ENCODE data around the gene SHISA4.
"Not testable (repeated sequence)": the region's sequence is repeated elsewhere in the genome, so short reads cannot be mapped to it uniquely, and the experiment has no call there.

The SHISA4 gene, protein sequence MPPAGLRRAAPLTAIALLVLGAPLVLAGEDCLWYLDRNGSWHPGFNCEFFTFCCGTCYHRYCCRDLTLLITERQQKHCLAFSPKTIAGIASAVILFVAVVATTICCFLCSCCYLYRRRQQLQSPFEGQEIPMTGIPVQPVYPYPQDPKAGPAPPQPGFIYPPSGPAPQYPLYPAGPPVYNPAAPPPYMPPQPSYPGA

DNA sequence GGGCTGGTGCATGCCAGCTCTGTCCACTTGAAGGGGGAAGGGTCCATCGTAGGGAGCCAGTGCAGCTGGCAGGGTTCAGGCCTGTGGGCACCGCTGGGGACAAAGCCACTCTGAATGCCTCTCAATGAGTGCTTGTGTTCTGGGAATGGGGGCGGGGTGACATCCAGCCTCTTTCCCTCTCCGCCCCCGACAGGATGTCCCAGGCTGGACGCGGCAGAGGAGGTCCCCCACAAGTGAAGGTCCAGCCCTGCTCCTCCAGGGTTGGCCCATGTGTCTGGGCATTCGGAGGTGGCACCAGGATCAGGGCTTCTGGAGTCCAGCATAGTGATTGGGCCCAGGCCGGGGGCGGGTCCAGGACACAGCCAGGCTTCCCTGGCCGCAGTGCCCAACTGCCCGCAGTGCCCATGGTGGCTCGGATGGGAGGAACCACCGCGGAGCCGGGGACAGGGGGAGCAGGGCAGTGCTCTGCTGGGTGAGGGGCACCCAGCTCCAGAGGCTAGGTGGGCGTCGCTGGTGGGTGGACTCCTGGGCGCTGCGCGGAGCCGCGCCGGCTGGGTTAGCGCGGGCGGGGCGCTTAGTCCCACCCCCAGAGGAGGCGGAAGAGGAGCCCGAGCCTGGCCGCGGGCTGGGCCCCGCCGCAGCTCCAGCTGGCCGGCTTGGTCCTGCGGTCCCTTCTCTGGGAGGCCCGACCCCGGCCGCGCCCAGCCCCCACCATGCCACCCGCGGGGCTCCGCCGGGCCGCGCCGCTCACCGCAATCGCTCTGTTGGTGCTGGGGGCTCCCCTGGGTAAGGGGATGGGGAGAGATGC, at the start of gene SHISA4:
Gene SHISA4, plus strand, starts transcription at position 617 of the 808 bp plus-strand sequence. Its CDS starts 97 bp downstream, at position 714.
- DNase-seq (ENCODE audit: low spot score): no peak

DNA sequence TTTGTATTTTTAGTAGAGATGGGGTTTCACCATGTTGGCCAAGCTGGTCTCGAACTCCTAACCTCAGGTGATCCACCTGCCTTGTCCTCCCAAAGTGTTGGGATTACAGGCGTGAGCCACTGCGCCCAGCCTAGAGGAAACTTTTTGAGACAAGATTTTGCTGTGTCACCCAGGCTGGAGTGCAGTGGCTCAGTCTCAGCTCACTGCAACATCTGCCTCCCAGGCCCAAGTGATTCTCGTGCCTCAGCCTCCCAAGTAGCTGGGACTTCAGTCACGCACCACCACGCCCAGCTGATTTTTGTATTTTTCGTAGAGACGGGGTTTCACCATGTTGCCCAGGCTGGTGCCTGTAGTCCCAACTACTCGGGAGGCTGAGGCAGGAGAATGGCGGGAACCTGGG, 49.6 kb upstream of the SHISA4 start:
- not testable (repeated sequence) for DNase-seq (ENCODE audit: low spot score)

DNA sequence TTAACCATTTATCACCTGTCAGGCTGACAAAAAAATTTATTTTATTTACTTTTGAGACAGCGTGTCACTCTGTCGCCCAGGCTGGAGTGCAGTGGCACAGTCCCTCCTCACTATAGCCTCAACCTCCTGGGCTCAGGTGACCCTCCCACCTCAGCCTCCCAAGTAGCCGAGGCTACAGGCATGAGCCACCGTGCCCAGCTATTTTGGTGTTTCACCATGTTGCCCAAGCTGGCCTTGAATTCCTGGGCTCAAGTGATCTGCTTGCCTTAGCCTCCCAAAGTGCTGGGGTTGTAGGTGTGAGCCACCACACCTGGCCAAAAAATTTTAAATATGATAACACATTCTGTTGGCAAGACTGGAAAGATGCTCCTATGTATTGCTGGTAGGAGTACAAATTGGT, 48.6 kb upstream of the SHISA4 start:
- DNase-seq (ENCODE audit: low spot score): no peak

DNA sequence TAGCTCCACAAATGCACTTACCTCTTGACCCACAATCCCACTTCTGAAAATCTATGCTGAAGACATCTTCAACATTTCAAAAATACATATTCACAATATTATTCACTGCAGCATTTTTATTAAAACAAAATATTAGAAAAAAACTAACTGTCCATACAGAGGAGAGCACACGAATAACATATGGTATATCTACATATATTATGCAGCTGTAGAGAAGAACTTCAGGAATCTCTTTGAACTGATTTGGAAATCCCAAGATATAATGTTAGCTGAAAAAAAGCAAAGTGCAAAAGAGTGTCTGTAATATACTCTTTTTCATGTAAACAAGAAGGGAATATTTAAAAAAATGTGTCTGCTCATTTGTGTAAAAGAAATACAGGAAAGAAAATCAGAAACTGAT, 48.2 kb upstream of the SHISA4 start:
- DNase-seq (ENCODE audit: low spot score): no peak

DNA sequence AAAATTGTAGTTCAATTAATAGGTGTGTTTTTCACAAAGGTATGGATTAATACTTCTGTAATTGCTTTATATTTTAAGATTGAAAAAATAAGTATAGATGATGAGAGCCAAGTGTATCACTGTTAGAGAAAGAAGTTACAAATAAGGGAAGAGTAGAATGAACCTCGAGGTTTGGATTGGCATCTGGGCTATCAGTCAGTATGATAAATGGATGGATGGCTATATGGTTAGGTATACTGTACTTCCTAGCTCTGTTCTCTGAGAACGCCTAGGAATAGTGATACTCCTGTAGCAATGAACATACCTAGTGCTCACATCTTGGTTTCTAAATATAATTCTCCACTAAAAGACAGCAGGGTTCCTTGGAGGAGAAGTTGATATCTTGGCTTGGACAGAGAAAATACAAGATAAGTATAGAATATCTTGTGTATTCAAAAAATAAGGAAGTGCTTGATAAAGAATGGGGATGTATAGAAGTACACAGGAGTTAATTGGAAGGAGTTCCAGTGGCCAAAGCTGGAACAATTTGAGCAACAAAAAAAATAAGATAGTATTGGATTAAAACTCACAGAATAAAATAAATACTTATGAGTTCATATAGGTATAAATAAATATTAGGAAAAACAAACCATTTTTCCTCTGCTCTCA, 47.3 kb upstream of the SHISA4 start:
- no peak for DNase-seq (ENCODE audit: low spot score)

DNA sequence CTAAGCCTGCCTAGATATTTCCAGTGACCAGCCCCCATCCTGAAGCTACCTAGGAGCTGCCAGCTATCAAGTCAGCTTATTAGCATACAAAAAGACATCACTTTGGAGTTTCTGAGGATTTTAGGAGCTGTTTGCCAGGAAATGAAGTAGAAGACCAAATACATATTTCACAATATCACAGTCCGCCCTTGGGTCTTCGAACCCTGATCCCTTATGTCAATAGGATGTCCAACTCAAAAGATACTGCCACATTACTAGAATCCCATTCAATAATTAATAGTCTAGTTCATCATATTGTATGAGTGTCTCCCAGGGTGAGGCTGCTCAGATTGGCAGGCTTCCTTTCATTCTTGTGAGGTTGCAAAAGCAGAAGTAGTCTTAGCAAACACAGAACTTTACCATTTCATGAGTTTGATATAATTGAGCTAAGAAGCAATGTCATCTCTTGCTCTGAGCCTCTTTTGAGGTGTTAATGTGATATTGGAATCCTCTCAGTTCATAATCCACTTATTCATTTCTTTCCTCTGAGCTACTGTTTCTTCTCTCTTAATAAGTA, 46.1 kb upstream of the SHISA4 start:
- DNase-seq (ENCODE audit: low spot score): no peak

DNA sequence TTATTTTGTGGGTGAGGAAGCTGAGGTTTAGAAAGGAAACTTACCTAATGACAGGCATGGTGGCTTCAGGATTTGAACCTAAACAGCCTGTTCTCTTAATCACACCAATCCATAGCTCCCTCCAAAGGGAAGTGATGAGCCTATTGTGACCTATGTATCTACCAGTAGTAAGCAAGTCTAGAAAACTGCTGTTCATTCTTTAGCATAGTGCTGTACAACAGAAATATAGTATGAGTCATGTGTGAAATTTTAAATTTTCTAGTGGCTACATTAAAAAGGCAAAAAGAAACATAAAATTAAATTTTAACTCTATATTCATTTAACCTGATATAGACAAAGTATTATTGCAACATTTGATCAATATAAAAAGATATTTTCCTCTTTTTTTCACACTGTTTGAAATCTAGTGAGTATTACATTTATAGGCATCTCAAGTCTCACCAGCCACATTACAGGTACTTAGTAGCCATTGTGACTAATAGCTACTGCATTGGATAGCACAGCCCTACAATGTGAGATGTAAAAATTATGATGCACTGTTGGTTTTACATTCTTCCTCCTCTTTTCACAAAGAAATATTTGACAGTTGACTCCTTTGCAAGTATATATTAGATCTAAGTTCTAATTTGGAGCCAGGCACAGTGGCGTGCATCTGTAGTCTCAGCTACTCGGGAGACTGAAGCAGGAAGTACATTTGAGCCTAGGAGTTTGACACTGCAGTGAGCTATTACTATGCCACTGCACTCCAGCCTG, 43.2 kb upstream of the SHISA4 start:
- no peak for DNase-seq (ENCODE audit: low spot score)

DNA sequence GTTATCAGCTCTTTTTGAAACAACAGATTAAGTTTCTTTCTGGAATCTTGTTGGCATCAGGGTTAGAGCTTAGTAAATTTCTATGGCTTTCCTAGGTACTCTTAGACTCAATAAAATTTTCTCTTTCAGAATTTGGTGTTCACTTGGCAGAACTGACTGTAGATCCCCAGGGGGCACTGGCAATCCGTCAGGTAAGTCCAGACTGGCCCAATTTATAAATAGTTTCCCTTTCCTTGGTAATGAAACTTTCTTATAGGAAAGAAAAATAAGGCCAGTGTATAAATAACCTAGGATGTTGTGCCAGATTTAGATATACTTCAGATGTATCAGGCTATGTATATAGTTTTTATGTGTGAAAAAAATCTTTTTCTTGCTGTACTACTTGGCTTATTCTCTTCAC, 41.5 kb upstream of the SHISA4 start:
- DNase-seq (ENCODE audit: low spot score): no peak

DNA sequence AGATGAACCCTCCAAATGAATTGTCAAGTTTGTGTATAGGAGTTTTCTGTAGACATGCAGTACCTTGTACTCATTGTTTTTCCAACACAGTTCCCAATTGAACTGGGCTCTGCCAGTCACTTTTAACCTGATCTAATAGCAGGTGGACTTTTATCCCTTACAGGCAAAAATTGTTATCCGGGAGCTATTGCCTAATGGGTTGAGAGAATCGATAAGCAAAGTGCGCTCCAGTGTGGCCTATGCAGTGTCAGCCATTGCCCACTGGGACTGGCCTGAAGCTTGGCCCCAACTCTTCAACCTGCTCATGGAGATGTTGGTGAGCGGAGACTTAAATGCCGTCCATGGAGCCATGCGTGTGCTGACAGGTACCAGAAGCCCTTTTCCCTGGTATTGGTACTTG, 40.5 kb upstream of the SHISA4 start:
- no peak for DNase-seq (ENCODE audit: low spot score)

DNA sequence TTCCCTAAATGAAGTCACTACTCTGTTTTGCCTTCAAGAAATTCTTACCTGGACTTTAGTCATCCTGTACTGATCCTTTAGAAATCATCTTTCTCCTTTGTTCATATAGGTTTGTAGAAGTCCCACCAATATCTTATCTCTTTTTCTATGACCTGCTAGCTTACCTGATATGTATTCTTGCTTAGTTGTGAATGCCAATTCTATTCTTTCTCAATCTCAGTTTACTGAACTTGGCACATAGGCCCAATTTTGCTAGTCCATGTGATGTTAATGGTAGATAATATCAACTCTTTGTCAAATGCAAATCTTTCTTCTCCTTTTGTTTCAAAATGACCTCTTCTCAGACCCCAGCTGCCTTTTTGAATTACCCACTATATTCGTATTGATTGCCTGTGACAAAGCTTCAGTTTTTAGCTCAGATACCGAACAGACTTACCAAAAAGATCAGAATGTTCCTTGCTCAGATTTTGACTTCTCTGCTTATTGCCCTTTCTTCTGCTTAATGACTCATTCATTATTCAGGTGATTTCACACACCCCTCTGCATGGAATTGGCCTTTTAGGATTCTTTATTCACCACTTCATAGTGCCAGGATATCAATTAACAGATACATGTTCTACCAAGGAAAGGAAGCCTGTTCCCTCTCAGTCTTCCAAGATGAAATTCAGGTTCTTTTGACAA, 39.2 kb upstream of the SHISA4 start:
- no peak for DNase-seq (ENCODE audit: low spot score)

DNA sequence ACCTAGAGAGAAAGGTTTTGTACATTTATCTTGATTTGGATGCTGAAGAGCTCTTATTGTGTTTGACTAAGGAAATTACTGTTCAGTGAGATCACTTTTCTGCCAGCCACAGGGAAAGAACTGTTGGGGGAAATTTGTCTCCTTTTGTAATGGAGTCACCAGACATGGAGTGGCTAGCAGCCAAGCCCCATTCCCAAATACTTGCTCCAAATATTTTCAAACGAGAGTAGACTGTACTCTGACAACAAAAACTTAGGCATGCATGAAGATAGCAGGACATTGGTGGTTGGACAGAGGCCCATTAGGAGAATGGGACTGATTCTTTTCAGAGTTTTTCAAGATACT, 38.7 kb upstream of the SHISA4 start:
- DNase-seq (ENCODE audit: low spot score): no peak

DNA sequence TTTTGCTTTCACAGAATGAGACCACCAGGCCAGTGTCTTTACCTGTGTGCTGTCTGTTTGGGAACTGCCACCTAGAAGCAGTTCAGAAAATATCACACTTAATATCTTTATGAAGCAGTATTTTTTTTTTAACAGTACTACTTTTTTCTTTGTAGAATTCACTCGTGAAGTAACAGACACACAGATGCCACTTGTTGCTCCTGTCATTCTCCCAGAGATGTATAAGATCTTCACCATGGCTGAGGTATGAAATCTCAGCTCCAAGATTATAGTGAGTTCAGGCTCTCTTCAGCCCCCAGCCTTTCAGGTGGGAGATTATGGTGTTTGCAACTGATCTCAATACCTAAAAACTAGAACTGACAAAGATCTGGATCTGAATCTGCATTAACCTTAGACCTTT, 36.7 kb upstream of the SHISA4 start:
- DNase-seq (ENCODE audit: low spot score): no peak

DNA sequence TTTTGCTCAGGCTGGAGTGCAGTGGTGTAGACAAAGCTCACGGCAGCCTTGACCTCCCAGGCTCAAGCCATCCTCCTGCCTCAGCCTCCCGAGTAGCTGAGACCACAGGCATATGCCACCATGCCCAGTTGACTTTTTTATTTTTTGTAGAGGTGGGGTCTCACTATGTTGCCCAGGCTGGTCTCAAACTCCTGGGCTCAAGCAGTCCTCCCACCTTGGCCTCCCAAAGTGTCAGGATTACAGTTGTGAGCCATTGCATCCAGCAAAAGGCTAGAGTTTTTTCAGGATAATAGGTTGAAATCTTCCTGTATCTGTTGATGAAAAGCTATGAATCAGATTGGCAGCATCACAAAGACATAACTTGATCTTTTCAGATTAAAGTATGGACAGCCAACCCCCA, 32.0 kb upstream of the SHISA4 start:
- not testable (repeated sequence) for DNase-seq (ENCODE audit: low spot score)

DNA sequence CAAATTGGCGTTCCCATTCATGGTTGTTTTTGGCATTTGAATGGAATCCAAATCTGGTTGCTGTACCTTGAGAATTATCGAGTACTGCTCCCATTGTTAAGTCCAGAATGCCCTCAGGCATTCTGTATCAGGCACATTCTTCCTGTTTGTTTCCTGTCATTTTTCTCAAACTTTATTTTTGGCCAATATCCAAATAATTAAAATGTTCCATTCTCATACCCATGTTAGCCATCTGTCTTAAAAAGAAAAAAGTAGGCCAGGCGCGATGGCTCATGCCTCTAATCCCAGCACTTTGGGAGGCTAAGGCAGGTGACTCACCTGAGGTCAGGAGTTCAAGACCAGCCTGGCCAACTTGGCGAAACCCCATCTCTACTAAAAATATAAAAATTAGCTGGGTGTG, 29.3 kb upstream of the SHISA4 start:
- DNase-seq (ENCODE audit: low spot score): no peak

DNA sequence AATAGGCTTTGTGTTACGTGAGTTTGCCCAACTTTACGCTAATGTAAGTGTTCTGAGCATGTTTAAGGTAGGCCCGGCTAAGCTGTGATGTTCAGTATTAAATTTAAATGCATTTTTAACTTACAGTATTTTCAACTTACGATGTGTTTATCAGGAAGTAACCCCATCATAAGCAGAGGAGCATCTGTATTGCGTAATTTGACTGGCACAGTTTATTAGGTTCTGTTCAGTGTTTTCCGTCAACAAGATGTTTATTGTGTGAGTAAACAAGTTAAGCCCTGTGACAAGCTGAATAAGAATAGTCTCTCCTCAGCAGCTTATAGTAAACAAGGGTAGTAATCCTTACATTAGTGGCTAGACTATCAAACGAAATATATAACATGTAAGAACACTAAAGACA, 27.2 kb upstream of the SHISA4 start:
- no peak for DNase-seq (ENCODE audit: low spot score)

DNA sequence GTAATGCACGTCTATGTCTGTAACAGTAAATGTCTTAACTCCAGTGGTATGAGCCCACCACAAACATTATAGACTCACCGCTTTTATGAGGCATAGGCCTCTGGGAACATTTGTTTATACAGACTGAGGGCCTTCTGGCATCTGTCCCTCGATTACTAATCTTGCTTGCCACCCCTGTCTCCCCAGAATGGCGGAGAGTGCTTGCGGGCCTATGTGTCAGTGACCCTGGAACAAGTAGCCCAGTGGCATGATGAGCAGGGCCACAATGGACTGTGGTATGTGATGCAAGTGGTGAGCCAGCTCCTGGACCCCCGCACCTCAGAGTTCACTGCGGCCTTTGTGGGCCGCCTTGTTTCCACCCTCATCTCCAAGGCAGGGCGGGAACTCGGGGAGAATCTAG, 18.3 kb upstream of the SHISA4 start:
- DNase-seq (ENCODE audit: low spot score): no peak

DNA sequence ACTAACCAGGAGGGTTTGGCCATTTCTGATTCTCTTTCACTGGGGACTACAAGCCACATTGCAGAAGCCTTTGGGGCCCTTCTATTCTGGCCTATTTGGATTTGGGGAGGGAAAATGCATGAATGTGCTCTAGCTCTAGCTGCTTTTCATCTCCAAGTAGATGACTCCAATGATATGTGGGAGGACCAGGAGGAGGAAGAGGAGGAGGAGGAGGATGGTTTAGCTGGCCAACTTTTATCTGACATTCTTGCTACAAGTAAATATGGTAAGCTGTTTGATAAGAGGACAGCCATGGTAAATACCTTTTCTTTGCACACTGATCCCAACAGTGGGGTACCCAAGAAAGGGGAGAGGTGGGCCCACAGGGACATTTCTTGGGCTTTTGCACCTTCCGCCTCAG, 14.0 kb upstream of the SHISA4 start:
- no peak for DNase-seq (ENCODE audit: low spot score)

DNA sequence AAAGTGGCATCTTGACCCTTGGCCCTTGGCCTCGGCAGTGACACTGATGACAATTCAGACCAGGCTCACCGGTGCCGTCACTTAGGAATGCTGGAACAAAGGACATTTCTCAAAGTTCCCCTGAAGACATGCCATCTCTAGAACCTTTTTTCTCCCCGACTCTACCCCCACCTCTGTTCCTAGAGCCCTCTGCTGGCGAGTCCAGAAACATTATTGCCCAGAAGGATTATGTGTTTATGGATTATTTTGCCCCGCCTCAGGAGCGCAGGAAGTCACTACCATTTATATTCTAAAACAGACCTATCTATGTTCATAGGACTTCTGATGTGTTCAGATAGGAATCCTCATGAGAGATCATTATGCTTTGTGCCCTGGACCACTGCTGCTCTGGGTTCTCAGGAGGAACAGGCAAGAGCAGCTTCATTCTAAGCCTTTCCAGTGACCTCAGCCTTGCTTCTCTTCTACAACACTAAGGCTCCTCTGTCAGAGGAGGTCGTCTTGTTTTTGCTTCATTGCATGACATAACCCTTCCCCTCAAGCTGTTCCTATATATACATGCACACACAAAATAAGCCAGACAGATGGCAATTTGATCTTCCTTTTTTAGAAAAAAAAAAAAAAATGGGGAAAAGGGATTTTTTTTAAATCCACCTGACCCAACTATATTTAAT, 12.4 kb upstream of the SHISA4 start:
- no peak for DNase-seq (ENCODE audit: low spot score)

DNA sequence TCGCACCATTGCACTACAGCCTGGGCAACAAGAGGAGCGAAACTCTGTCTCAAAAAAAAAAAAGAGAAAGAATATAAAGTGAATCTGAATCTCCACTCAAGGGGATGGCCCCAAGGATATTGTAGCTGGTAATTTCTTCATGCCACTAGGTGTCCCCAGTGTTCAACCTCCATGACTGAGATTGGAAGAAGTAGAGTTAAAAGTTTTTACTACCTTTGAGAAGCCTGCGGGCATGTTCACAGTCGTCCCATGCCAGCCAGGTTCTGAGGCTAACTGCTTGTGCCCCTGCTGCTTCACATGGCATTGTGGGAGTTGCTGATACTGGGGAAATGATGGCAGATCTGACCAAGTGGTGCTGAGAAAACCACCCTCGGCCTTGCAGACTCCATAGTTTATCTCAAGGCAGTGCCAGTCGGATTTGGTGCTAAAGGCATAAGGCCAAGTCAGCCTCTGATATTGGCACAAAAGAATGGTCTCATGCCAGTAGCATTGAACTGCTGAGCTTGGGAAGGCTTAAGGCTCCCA, 10.8 kb upstream of the SHISA4 start:
- peak; percentile 37 for DNase-seq (ENCODE audit: low spot score)

DNA sequence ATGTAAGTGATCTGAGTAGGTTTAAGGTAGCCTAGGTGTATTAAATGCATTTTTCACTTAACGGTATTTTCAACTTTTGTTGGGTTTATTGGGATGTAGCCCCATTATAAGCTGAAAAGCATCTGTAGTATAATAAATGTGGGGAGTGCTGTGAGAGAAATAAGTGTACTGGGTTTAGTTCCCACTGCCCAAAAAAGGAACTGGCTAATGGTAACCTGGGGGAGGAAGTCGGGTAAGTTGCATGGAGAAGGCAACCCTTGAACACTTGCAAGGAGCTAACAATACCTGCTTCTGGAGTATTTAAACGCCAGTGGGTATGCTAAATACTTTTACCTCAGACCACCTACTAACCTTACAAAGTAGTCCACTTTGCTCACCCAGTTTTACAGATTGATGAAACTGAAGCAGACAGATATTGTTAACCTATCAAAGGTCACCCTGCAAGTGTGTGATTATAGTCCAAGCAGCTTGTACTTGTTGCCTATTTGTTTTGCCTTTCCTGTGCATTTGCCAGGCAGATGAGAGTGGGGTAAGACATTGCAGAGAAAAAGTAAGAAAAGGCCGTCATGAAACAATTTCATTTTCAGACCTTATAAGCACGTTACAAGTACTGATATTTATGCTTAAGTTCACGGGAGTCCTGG, 7.6 kb upstream of the SHISA4 start:
- DNase-seq (ENCODE audit: low spot score): no peak

DNA sequence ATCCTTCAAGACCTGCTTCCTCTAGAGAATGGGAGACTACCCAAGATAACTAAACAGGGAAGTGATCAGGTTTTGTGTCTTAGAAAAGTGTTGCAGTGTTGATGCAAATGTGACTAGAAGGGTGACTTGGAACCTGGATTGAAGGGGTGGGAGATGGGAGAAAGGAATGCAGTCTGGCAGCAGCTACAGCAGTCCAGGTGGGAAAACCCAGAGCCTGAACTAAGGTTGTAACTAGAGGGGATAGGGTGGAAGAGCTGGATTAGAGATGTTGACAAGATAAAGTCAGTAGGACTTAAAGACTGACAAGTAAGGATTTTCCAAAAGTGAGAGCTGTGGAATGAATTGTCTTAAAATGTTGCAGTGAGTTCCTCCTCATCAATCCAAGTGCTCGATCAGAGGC, 7.1 kb upstream of the SHISA4 start:
- no peak for DNase-seq (ENCODE audit: low spot score)

All from activated CD4-positive, alpha-beta T cell treated with anti-CD3 and anti-CD28 coated beads, Interleukin-2, Interleukin-4, amounts not matched to agents 100 ng/mL and 50 ng/mL, durations not matched to agents 16 hours and 8 hours (primary cell).